Ascending aorta (tissue), 2 donors: ENCODE measurements around the gene NT5DC2. TPM values are rescaled to one million over a fixed set of nuclear protein-coding genes. Genes with fewer than 3 reads are reported as not detected.

Source experiments
- DNase-seq, 2 donors: peaks; one replicate each; pipeline ENCODE4 v3.0.0-alpha.2; 2019; ENCODE audit warnings: low spot score in 2 of 2
- H3K27ac ChIP-seq, 2 donors: fragments of 200-600 bp; sonication (generic); one replicate each; pipeline ENCODE4 v1.5.1; 2016 to 2017; ENCODE audit warnings: mild to moderate bottlenecking in 1 of 2
- H3K27me3 ChIP-seq: fragments of 200-600 bp; sonication (generic); one replicate; pipeline ENCODE4 v1.5.1; 2017
- H3K36me3 ChIP-seq, 2 donors: fragments of 200-600 bp; sonication (generic); one replicate each; pipeline ENCODE4 v1.5.1; 2016
- H3K4me1 ChIP-seq, 2 donors: fragments of 200-600 bp; sonication (generic); one replicate each; pipeline ENCODE4 v1.5.1; 2016 to 2017; ENCODE audit warnings: mild to moderate bottlenecking in 1 of 2
- H3K4me3 ChIP-seq, 2 donors: fragments of 200-600 bp; sonication (generic); one replicate each; pipeline ENCODE4 v1.5.1; 2016 to 2017; ENCODE audit warnings: mild to moderate bottlenecking in 1 of 2
- H3K9me3 ChIP-seq, 2 donors: fragments of 200-600 bp; sonication (generic); one replicate each; pipeline ENCODE4 v1.5.1; 2016
- CTCF ChIP-seq, 3 experiments: fragments of 200-600 bp in 2 of 3; fragments of 450-650 bp in 1 of 3; sonication (generic) in 2 of 3; IDR thresholded peaks; one replicate each; pipeline ENCODE4 v1.5.1; 2016 to 2019; ENCODE audit warnings: antibody characterized with exemption in 3 of 3, mild to moderate bottlenecking in 1 of 3, moderate library complexity in 1 of 3
- intact Hi-C: fragments of 100-400 bp; cut with DNase I; formaldehyde crosslinking; loops from one replicate; pipeline ENCODE4 v1.15.1; 2023
- total RNA-seq: library from RNA; depleted of rRNA; stranded (reverse); fragments of >200 nt; gene quantifications from one replicate; pipeline ENCODE4 v1.1.0, GENCODE V29; 2016

Gene NT5DC2
- total RNA-seq, 1 donor from 2014 or later: 95.5 TPM

DNA sequence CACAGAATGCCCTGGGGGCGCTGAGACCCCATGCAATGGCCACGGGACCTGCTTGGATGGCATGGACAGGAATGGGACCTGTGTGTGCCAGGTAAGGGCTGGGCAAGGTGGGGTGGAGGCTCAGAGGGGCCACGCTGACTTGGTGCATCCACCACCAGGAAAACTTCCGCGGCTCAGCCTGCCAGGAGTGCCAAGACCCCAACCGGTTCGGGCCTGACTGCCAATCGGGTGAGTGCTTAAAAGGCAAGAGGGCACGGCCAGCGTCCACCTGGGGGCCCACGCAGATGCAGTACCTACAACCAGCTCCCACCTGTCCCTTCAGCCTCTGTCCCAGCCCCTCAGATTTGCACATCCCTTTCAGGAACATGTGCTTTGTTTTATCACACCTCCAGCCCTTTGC, 31.7 kb downstream of the NT5DC2 start:
- H3K9me3 ChIP-seq: no peaks in the 10 kb centered on the region
- H3K4me3 ChIP-seq: no peak overlapping the region
- intact Hi-C loops: no loop called here
- H3K4me1 ChIP-seq: no peaks in the 10 kb centered on the region
- TF ChIP-seq CTCF (IDR thresholded peaks at IDR 0.05): no peak
- H3K27me3 ChIP-seq: no peaks in the 10 kb centered on the region
- no peak overlapping the region for H3K27ac ChIP-seq
- no peak for DNase-seq
- no peaks in the 10 kb centered on the region for H3K36me3 ChIP-seq

- TF ChIP-seq CTCF (IDR thresholded peaks at IDR 0.05): no peak
- intact Hi-C loops: no loop called here
Observed at GRCh38 chr3:52501046-52501445, 32.6 kb downstream of the NT5DC2 start.

DNA sequence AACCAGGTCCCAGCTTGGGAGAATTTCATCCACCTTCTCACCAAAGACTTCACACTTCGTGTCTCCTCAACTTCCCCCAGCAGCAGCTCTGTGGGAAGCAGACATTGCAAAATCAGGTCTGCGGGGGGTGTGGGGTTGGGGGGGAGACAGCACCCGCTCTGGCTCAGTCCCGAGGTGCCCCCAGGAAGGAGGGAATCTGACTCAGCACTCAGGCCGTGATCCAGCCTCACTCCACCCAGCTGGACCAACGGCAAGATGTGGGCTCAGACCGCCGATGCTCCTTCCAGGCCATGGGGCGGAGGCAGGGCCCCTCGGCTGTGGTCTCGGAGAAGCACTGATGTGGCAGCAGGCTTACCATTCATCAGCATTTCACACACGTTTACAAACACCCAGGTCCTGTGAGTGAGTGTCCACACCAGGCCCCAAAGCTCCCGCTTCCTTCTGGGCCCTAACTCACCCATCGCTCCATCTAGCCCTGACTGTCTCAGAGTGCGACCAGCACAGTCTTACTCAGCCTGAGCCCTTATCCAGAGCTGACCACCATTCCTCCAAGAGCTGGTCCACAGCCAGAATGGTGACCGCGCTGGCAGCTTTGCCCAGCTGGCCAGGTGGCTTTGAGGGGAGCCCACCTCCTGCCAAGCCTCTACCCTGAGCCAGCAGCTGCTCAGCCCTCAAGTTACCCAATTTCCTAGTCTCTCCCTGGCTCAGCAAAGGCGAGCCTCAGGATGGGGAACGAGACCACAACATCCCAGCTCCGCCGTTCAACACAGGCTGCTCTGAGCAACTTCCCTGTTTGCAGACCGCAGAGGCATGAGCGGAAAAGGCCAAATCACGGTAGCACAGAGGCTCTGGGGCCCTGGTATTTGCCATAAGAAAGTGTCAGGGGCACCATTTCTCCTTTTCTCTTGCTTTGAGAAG, 35.3 kb downstream of the NT5DC2 start:
- Histone ChIP-seq H3K36me3 (peaks cover 1 to 3% of the 10 kb centered on the region in 2 donors), H3K9me3 (no peaks in the 10 kb centered on the region), H3K4me3 (no peak overlapping the region), H3K4me1 (no peaks in the 10 kb centered on the region), H3K27ac (no peak overlapping the region), H3K27me3 (no peaks in the 10 kb centered on the region)
- TF ChIP-seq CTCF (IDR thresholded peaks at IDR 0.05): no peak
- intact Hi-C loops: no loop called here
- peak; percentile 38 to 81 for DNase-seq

More at GRCh38 chr3:52501046-52501445, 32.6 kb downstream of the NT5DC2 start:
- no peaks in the 10 kb centered on the region for H3K36me3 ChIP-seq
- H3K27me3 ChIP-seq: no peaks in the 10 kb centered on the region
- H3K9me3 ChIP-seq: no peaks in the 10 kb centered on the region
- H3K4me3 ChIP-seq: no peak overlapping the region
- H3K4me1 ChIP-seq: no peaks in the 10 kb centered on the region
- H3K27ac ChIP-seq: no peak overlapping the region
- DNase-seq: no peak

DNA sequence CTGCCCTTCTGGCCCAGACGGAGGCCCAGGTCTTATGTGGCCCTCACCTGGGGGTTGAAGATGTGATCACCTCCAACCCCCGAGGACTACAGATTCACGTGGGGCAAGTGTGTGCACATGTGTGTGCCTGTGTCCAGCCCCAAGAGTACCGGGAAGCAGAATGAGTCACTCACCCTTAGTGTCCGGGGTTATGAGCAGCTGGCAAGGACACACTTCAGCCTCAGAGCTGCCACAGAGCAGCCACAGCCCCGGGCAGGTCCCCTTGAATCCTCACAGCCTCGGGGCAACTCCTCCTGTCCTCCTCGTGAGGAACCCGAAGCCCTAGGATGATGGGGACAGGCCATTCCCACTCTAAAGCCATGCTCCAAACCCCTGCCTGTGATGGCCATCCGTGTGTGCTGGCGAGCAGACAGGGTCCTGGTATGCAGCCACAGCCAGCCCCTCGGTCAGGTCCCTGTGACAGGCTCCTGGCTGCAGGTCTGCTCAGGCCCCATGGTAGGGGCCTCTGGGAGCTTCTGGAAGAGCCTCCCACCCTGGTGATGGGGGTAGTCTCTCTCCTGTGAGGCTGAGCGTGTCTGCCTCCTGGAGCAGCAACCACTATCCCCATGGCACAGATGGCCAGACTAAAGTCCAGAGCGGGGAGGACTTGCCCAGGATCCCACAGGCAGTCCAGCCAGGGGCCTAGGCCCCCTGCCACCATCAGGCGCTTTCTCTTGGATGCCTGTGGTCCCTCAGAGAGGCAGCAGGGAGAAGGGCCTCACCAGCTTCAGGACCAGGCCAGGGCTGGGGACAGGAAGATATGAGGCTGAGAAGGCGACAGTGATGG, 37.7 kb downstream of the NT5DC2 start:
- DNase-seq: no peak
- Histone ChIP-seq H3K36me3 (peaks cover 23 to 27% of the 10 kb centered on the region in 2 donors), H3K27ac (peak overlapping the region; percentile 8 to 32), H3K4me3 (peak overlapping the region; percentile 32 to 52), H3K9me3 (no peaks in the 10 kb centered on the region), H3K27me3 (no peaks in the 10 kb centered on the region), H3K4me1 (no peaks in the 10 kb centered on the region)
- TF ChIP-seq CTCF (IDR thresholded peaks at IDR 0.05): no peak
- intact Hi-C loops: no loop called here

- Histone ChIP-seq H3K4me1 (peaks cover 0 to 1% of the 10 kb centered on the region in 2 donors), H3K27ac (peak within 1 kb of the TSS; percentile 32 to 33), H3K9me3 (no peaks in the 10 kb centered on the region), H3K27me3 (no peaks in the 10 kb centered on the region), H3K36me3 (peaks cover 33 to 37% of the 10 kb centered on the region in 2 donors), H3K4me3 (peak within 1 kb of the TSS; percentile 32 to 52)
- no peak for DNase-seq
- intact Hi-C loops: no loop called here
- TF ChIP-seq CTCF (IDR thresholded peaks at IDR 0.05): no peak
Observed at GRCh38 chr3:52494886-52495495, 38.7 kb downstream of the NT5DC2 start, which contains the start of gene STAB1. Gene STAB1 (plus strand): TSS chr3:52495338. CDS start chr3:52495414, 76 bp downstream.
